Mucosa of rectum (tissue), 2 donors: ENCODE measurements around the gene MARCHF2.
"Not testable (repeated sequence)": the region's sequence is repeated elsewhere in the genome, so short reads cannot be mapped to it uniquely, and the experiment has no call there.

Source experiments
- H3K27ac ChIP-seq, 2 donors: one replicate each; pipeline ENCODE4 v1.7.0; 2013; ENCODE audit warnings: inconsistent platforms in 2 of 2, low read depth in 2 of 2, low read length in 2 of 2
- H3K27me3 ChIP-seq, 2 donors: one replicate each; pipeline ENCODE4 v1.7.0; 2013; ENCODE audit warnings: low read length in 2 of 2; ENCODE audit not compliant: control insufficient read depth in 2 of 2, insufficient read depth in 2 of 2
- H3K36me3 ChIP-seq, 2 donors: one replicate each; pipeline ENCODE4 v1.7.0; 2013; ENCODE audit warnings: low read length in 2 of 2; ENCODE audit not compliant: control insufficient read depth in 2 of 2, insufficient read depth in 2 of 2
- H3K4me1 ChIP-seq, 2 donors: one replicate each; pipeline ENCODE4 v1.7.0; 2013; ENCODE audit warnings: low read length in 2 of 2, mild to moderate bottlenecking in 1 of 2; ENCODE audit not compliant: control insufficient read depth in 2 of 2, insufficient read depth in 2 of 2
- H3K4me3 ChIP-seq, 2 donors: one replicate each; pipeline ENCODE4 v1.7.0; 2013; ENCODE audit warnings: low read length in 2 of 2
- H3K9ac ChIP-seq, 2 donors: one replicate each; pipeline ENCODE4 v1.7.0; 2013; ENCODE audit warnings: low read length in 2 of 2, low read depth in 1 of 2, mild to moderate bottlenecking in 1 of 2
- H3K9me3 ChIP-seq, 2 donors: one replicate each; pipeline ENCODE4 v1.7.0; 2013; ENCODE audit warnings: low read length in 2 of 2; ENCODE audit not compliant: control insufficient read depth in 2 of 2
- donor health status: healthy.
- donor health status: Normal muscosa, but diverticular disease.

The MARCHF2 gene

DNA sequence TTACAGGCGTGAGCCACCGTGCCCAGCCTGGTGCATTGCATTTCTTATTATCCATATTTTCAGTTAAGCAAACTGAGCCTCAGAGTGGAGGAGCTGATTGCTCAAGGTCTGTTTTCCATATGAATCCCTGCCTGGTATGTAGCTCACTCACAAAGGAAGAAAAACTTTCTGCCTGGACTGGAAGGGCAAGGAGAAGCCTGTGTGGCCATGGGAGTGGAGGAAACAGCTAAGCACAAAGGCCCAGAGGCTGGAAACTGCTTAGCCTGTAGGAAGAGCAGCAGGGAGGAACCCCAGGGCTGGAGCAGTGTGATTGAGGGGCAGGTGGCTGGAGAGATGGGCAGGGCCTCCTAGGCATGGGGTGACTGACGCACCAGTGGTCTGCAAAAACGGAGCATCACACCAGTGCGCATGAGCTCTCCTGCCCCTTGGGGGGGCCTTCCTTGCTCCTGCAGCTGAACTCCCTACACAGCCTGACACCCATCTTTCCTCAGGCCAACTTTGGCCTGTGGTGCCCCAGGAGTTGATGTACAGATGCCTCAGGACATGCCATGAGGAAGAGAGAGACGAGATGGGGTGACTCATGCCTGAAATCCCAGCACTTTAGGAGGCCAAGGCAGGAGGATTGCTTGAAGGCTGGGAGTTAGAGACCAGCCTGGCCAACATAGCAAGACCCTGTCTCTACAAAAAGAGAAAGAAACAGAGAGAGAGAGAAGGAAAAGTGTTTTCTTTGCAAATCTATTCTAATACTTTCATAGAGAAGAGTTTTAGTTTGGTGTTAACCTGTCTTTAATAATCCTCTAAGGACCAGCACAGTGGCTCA lies 28.8 kb downstream of the MARCHF2 start:
- Histone ChIP-seq H3K4me3 (no peak overlapping the region), H3K4me1 (peaks cover 11 to 18% of the 10 kb centered on the region in 2 donors), H3K36me3 (peaks cover 0 to 6% of the 10 kb centered on the region in 2 donors), H3K27ac (no peak overlapping the region), H3K9me3 (no peaks in the 10 kb centered on the region), H3K27me3 (no peaks in the 10 kb centered on the region), H3K9ac (no peak overlapping the region)

DNA sequence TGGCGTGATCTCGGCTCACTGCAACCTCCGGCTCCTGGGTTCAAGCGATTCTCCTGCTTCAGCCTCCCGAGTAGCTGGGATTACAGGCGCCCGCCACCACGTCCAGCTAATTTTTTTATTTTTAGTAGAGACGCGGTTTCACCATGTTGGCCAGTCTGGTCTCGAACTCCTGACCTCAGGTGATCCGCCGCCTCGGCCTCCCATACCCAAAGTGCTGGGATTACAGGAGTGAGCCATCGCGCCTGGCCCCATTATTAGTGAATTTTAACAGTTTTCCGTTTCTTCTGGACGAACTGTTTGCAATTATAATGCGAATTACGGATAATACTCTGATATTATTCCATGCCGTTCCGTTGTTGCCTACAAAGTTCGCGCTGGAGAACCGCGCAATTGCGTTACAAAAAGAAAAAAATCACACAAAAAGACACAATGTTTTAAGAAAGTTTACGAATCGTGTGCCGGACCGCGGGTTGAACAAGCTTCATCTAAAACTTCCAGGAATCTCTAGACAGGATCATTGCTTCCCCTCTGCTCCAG lies 31.1 kb downstream of the MARCHF2 start:
- Histone ChIP-seq H3K9ac (peak overlapping the region; percentile 87 to 99), H3K4me1 (peaks cover 11 to 23% of the 10 kb centered on the region in 2 donors), H3K4me3 (peak overlapping the region; percentile 88 to 89), H3K27ac (peak overlapping the region; percentile 91)
- not testable (repeated sequence) for H3K27me3 ChIP-seq, H3K9me3 ChIP-seq, H3K36me3 ChIP-seq

DNA sequence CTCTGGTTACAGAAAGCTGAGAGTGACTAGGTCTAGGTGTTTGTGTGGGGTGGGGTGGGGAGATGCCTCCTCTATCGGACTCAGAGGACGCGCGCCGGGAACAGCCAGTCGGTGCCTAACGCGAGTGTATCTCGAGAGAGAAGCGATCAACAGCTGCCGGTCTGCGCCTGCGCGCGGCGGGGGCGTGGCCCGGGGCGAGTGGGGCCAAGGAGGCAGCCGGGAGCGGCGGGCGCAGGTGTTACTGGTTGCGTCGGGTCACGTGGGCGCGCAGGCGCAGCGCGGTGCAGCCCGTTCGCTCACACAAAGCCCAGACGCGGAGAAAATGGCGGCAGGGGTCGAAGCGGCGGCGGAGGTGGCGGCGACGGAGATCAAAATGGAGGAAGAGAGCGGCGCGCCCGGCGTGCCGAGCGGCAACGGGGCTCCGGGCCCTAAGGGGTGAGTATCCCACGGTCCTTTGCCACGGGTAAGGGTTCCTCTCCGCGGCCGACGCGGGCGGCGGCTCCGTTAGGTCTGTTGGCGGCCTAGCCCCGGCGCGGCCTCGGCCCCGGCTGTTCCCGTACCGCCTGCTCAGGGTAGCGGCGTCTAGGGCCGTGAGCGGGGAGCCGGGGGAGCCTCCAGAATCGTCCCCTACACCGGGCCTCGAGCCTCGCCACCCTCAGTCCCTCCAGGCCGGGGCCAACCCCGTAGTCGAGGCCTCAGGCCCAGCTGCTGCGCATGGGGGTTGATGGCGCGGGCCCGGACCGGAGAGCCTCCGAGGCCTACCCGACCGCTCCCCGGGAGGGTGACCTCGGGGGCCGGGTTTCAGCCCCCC lies 31.8 kb downstream of the MARCHF2 start, which contains the start of gene HNRNPM:
TSS of gene HNRNPM (plus strand) at position 299 of the 811 bp plus-strand sequence. CDS start at position 323, 24 bp downstream.
- no peaks in the 10 kb centered on the region for H3K27me3 ChIP-seq
- peak within 1 kb of the TSS; percentile 88 to 89 for H3K4me3 ChIP-seq
- H3K27ac ChIP-seq, result peak within 1 kb of the TSS; percentile 91
- no peaks in the 10 kb centered on the region for H3K9me3 ChIP-seq
- peaks cover 11 to 23% of the 10 kb centered on the region in 2 donors for H3K4me1 ChIP-seq
- peaks cover 2 to 3% of the 10 kb centered on the region in 2 donors for H3K36me3 ChIP-seq
- H3K9ac ChIP-seq, result peak within 1 kb of the TSS; percentile 92 to 99

DNA sequence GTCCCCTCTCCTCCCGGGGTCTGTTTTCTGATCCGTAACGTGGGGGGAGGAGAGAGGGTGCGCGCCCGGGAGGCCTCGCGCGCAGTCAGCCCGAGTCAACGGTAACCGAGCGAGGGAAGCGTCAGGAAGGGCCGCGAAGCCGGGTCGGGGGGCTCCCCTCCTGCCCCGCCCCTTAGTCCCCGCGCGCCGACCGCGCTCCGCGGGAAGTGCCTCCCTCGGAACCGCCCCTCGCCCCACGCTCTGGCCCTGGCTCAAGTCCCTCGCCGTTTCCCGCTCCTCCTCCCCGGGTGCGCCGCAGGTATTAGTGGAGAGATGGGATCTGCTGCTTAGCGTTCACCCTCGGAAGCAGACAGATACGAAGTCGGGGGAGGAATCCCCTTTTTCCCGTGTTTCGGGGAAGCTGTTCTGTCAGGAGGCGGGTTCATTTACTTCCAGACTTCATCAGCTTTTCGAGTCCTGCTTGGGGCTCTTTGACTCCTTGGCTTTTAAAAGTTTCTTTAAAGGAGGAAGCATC lies 32.4 kb downstream of the MARCHF2 start:
- H3K4me1 ChIP-seq, result peaks cover 11 to 23% of the 10 kb centered on the region in 2 donors

DNA sequence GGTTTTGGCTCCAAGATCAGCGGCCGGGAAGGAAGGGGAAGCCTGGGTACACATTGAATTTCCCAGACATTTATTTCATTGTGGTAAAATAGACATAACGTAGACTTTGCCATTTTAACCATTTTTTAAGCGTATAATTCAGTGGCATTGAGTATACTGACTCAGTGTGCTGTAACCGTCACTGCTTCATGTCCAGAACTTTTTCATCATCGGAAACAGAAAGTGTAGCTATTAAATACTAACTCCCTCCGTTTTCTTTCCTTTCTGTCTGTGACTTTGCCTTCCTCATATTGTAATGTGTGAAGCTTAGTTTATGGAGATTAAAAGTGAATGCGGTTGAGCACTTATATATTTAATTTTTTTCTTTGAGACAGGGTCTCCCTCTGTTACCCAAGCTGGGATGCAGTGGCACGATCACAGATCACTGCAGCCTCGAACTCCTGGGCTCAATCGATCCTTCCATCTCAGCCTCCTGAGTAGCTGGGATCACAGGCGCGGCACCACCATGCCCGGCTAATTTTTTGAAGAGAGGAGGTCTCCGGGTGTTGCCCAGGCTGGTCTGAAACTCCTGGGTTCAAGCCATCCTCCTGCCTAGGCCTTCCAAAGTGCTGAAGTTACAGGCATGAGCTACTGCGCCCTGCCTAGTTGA lies 33.1 kb downstream of the MARCHF2 start:
- Histone ChIP-seq H3K27ac (peak overlapping the region in 1 of 2 donors; percentile 91), H3K4me3 (peak overlapping the region; percentile 88 to 89), H3K27me3 (no peaks in the 10 kb centered on the region), H3K4me1 (peaks cover 11 to 23% of the 10 kb centered on the region in 2 donors), H3K9ac (peak overlapping the region; percentile 92 to 99), H3K36me3 (peaks cover 3% of the 10 kb centered on the region in 2 donors), H3K9me3 (no peaks in the 10 kb centered on the region)

More for the DNA sequence above, 32.4 kb downstream of the MARCHF2 start:
- no peaks in the 10 kb centered on the region for H3K9me3 ChIP-seq
- H3K27ac ChIP-seq, result peak overlapping the region; percentile 91
- H3K4me3 ChIP-seq, result peak overlapping the region; percentile 88 to 89
- no peaks in the 10 kb centered on the region for H3K27me3 ChIP-seq
- H3K9ac ChIP-seq, result peak overlapping the region; percentile 92 to 99
- H3K36me3 ChIP-seq, result peaks cover 3% of the 10 kb centered on the region in 2 donors

DNA sequence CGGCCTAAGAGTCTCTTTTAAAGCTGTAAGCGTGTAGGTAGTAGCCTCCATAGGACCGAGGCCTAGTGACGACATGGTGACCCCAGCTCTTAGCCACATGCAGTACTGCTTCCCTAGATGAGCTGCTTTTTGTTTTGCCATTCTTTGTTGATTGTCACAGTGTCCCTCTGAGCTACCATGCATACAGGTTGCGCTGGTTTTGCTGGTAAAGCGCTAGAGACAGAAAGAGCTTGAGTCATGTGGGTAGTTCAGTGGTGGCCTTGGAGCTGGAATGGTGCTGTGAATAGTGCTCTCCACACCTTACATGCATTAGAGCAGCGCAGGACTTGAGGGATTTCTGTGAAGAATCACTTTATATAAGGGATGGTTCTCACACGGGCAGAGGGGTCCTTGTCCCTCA lies 36.7 kb downstream of the MARCHF2 start:
- Histone ChIP-seq H3K27ac (no peak overlapping the region), H3K36me3 (peaks cover 11 to 18% of the 10 kb centered on the region in 2 donors), H3K4me3 (no peak overlapping the region), H3K27me3 (no peaks in the 10 kb centered on the region), H3K9ac (no peak overlapping the region), H3K9me3 (no peaks in the 10 kb centered on the region), H3K4me1 (peaks cover 14 to 26% of the 10 kb centered on the region in 2 donors)

DNA sequence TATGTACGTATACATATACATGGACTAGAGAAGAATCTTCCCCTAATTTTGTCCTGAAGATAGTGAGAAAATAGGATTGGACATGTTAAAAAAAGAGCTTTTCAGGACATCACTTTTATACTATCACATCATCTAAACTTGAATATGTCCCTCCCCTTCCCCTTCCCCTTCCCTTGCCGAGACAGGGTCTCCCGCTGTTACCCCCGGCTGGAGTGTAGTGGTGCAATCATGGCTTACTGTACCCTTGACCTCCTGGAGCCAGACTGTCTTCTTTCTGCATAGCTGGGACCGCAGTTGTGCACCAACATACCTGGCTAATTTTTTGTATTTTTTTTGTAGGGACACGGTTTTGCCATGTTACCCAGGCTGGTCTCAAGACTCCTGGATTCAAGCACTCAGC lies 38.3 kb downstream of the MARCHF2 start:
- Histone ChIP-seq H3K4me1 (peaks cover 8 to 18% of the 10 kb centered on the region in 2 donors), H3K4me3 (no peak overlapping the region), H3K36me3 (peaks cover 22 to 28% of the 10 kb centered on the region in 2 donors), H3K27me3 (no peaks in the 10 kb centered on the region), H3K27ac (no peak overlapping the region), H3K9ac (no peak overlapping the region), H3K9me3 (no peaks in the 10 kb centered on the region)

DNA sequence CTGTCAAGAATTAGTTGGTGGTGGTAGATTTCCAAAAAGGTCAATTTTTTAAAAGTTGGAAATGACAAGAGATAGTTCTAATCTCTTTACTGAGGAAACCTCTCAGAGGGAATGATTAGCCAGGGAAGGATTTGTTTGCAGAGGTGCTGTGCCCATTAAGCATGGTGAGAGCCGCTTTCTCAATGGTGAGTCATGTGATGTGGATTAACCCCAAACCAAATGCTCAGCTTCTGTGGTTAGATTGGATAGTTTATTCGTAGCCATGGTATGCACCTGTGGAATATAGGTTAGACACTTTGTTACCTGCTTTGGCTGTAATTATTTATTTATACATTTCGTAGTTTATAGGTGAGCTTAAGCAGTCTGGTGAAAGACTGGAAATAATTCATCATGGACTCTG lies 38.8 kb downstream of the MARCHF2 start:
- peaks cover 3 to 13% of the 10 kb centered on the region in 2 donors for H3K4me1 ChIP-seq
- H3K9ac ChIP-seq, result no peak overlapping the region
- H3K4me3 ChIP-seq, result no peak overlapping the region
- H3K9me3 ChIP-seq, result no peaks in the 10 kb centered on the region
- H3K36me3 ChIP-seq, result peaks cover 26 to 33% of the 10 kb centered on the region in 2 donors
- H3K27ac ChIP-seq, result no peak overlapping the region
- no peaks in the 10 kb centered on the region for H3K27me3 ChIP-seq

DNA sequence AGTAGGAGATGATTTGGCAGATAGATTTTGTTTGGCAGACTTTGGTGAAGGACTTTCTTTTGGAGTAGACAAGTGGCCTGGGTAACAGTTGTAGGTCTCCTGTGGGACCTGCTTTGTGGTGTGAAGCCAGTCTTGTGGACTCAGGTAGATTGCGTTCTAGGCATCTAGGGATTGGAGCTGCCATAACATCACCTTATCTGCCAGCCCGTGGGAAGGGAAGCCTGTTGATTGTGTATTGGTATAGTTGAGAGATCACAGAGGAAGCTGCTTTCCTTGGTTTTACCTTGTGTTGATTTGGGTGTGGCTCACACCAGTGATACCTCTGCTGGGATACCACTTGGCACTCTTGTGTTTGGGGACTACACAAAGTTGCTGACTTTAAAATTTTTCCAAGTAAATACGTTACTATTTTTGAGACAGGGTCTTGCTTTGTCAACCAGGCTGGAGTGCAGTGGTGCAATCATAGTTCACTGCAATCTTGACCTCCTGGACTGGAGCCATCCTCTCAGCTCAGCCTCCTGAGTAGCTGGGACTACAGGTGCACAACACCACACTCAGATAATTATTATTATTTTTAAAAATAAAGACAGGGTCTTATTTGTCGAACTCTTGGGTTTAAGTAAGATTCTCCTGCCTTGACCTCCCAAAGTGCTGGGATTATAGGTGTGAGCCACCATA lies 39.5 kb downstream of the MARCHF2 start:
- H3K4me3 ChIP-seq, result no peak overlapping the region
- peaks cover 27 to 39% of the 10 kb centered on the region in 2 donors for H3K36me3 ChIP-seq
- no peaks in the 10 kb centered on the region for H3K9me3 ChIP-seq
- H3K27me3 ChIP-seq, result no peaks in the 10 kb centered on the region
- peaks cover 2 to 11% of the 10 kb centered on the region in 2 donors for H3K4me1 ChIP-seq
- H3K9ac ChIP-seq, result no peak overlapping the region
- no peak overlapping the region for H3K27ac ChIP-seq
